HG03045 (cell line): ENCODE results near the gene BTBD7.

Experiments used
- ATAC-seq: cut with Tn5 transposase; IDR thresholded peaks from one replicate; pipeline ENCODE4 v1.9.1; 2021; ENCODE audit warnings: mild to moderate bottlenecking, moderate library complexity; ENCODE audit not compliant: unreplicated experiment

BTBD7 gene

DNA sequence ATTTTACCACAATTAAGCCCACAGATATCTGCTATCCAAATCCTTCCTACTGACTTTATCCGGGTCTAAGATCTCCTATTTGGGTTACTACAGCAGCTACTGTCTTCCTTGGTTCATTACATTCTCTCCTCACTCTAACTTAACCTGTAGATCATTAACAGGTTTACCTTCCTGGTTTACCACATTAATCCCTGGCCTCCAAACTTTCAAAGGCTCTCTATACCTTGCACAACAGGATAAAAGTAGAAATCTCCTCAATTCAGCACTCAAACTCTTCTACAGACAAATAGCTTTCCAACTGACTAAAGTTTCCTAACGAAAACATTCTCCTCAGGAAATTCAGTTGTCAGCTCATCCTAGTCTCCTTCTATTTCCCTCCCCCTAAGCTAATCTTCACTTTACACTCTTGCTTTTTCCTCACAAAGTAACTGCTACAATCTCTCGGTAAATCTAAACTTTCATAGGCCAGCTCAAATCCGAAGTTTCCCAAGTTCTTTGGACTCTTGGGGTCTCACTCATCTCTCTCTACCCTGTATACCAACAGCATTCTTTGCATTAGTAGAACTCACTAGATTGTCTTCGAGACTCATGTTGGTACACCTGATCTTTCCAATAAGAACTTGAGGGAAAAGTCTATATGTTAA, 2.7 kb downstream of the BTBD7 start:
- ATAC-seq = no peak

- no peak for ATAC-seq
Measured at GRCh38 chr14:93328546-93328945, 4.3 kb downstream of the BTBD7 start.

- ATAC-seq = no peak
Measured at GRCh38 chr14:93326196-93326595, 6.6 kb downstream of the BTBD7 start.

- ATAC-seq = no peak
Measured at GRCh38 chr14:93323600-93324174, 9.1 kb downstream of the BTBD7 start.

DNA sequence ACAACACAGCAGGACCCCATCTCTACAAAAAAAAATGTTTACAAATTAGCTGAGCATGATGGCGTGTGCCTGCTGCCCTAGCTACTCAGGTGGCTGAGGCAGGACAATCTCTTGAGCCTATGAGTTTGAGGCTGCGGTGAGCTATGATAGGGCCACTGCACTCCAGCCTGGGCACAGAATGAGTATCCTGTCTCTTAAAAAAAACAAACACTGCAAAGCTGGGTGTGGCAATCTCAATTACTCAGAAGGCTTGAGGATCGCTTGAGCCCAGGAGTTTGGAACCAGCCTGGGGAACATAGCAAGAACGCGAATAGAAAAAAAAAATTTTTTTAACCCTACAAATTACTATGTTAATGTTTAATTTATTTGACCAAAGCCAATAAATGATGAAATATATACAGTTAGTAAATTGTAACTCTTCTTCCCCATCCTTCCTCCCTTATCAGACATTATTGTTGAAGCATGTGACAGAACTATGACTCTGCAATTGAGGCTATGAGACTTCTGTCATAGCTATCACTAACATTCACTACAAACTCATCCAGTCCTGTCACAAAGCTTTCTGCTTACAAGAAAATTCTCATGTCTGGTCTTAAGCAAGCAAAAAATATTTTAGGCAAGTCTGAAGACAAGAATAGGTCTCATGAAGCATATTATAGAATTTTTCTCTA, 9.8 kb downstream of the BTBD7 start:
- ATAC-seq = no peak

DNA sequence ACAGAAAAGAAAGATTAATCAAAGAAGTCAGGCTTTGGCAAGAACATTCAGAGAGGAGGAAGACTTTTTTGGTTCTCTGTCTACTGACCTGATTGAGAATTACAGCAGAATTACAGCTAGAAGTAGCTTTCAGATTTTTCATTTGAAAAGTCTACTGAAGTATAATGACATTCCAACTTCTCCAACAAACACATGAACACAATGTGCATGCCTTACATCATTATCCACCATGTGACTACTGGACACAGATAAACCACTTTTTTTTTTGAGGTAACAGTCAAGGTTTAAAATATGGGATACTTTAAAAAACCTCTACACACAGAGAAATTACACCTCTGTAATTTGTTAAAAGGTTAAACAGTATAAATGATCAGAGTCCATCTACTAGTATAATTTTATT, 12.3 kb downstream of the BTBD7 start:
- no peak for ATAC-seq

GRCh38 chr14:93319958-93320357, 12.9 kb downstream of the BTBD7 start:
- no peak for ATAC-seq

DNA sequence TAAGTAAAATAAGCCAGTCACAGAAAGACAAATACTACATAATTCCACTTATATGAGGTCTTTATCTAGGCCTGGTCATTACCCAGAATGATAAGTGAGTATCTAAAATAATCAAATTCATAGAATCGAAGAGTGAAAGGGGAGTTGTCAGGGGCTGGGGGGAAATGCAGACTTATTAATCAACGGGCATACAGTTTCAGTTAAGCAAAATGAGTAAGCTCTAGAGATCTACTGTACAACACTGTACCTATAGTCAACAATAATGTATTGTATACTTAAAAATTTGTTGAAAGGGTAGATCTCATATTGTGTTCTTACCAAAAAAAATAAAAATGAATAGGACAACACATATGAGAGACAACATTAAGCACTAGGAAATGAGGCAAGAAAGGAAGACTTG, 13.3 kb downstream of the BTBD7 start:
- ATAC-seq = no peak

DNA sequence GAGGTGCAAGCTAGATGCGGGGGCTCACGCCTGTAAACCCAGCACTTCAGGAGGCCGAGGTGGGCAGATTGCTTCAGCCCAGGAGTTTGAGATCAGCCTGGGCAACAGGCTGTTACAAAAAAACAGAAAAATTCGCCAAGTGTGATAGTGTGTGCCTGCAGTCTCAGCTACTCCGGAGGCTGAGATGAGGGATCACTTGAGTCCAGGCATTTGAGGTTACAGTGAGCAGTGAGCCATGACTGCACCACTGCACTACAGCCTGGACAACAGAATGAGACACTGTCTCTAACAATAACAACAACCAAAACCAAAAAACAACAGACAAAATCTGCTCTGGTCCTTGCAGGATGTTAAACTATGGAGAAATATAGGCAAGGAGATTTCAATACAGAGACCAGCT, 13.9 kb downstream of the BTBD7 start:
- no peak for ATAC-seq

- no peak for ATAC-seq
Measured at GRCh38 chr14:93317875-93318807, 14.7 kb downstream of the BTBD7 start.

- no peak for ATAC-seq
Measured at GRCh38 chr14:93317210-93317874, 15.5 kb downstream of the BTBD7 start.

DNA sequence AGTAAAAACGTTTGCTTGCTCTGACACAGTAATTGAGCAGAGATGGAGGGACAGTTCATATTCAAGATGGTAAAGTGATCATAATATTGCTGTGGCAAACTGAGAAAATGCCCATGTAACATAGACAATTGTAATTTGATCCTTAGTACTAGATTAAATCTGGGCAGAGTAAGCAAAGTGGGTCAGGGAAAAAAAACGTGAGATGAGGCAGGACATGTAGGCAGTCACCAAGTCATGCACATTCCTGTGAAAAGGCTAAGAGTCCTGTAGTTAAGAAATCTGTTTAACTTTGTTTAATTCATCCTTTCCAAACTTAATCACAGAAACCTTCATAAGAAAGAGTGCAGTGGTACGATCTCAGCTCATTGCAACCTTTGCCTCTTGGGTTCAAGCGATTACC, 16.1 kb downstream of the BTBD7 start:
- no peak for ATAC-seq

GRCh38 chr14:93315575-93315974, 17.3 kb downstream of the BTBD7 start:
- ATAC-seq = no peak

DNA sequence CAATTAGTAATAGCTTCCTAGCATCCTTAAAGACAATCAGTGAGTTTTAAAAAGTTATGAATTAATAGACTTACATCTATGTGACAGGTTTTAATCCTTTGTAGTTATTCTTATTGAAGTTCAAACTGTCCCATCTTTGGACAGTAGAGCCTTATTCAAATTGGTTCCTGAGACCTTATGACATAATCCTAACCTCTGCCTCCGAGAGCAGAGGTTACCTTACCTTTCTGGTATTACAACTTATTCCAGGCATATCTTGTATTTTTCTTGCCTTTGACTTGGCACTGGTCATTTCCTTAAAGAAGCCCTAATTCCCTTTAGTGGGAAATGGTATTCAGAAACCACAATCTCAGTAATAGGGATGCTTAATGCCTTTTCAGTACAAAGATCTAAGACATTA, 21.8 kb downstream of the BTBD7 start:
- no peak for ATAC-seq

DNA sequence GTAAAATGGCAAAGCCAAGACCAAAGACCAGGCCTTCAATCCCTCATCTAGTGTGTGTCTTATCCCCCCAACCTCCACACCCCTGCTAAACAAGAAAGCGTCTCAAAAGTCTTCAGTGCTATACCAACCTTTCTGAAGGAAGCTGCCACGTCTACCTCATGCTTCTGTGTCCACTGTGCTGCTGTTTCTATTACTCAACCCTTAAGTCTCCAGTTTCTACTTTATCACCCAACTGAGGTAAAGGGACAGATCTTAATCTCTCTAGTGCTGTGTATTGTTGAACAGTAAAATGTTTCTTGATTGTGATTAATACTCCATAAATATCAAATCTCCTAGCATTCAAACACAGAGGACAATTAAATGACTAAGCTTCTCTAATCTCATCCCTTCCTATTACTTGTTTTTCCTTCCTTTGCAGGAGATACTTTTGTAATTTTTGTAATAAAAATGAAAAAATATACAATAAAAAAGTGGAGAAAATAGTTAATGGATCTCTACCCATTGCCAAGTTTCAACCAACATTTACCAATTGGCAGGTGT, 23.3 kb downstream of the BTBD7 start:
- no peak for ATAC-seq

DNA sequence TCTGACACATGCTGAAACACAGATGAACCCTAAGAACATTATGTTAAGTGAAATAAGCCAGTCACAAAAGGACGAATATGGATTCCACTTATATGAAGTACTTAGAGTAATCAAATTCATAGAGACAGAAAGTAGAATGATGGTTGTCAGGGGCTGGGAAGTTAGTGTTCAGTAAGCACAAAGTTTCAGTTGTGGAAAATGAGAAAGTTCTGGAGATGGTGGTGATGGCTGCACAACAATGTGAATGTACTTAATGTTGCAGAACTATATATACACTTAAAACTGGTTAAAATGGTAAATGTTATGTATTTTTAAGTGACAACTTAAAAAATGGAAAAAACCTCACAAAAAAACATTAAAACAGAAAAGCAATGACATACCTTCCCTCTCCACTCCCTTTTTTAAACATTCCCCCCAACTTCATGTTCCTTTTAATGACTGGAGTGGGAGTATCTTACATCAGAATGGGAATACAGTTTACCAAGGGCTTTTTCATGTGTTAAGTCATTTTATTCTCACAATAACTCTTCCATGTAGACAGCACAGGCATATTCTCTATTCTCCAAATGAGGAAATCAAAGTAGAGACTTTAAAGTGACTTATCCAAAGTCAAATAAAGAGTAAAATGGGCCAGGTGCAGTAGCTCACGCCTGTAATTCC, 24.0 kb downstream of the BTBD7 start:
- ATAC-seq = no peak

- ATAC-seq = no peak
Measured at GRCh38 chr14:93306812-93307211, 26.0 kb downstream of the BTBD7 start.

DNA sequence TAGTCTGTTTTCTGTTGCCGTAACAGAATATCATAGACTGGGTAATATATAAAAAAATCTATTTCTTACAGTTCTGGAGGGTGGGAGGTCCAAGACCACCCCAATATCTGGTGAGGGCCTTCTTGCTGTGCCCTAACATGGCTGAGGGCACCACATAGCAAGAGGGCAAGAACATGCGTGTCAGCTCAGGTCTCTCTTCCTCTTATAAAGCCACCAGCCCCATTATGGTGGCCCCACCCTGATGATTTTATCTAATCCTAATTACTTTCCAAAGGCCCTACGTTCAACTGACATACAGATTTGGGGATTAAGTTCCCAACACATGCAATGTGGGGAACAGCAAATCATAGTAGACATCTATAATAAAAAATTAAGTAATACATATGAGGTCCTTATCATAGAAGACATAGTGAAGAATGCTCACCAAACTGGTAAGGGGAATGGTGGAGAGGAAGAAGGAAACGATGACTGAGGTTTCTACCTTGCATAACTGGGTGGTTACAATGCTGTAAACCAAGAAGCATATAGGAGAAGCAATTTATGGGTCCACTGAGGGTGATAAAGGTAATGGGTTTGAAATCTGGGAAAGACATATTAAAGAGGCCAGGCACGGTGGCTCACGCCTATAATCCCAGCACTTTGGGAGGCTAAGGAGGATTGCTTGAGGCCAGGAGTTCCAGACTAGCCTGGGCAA, 27.0 kb downstream of the BTBD7 start:
- ATAC-seq = no peak

DNA sequence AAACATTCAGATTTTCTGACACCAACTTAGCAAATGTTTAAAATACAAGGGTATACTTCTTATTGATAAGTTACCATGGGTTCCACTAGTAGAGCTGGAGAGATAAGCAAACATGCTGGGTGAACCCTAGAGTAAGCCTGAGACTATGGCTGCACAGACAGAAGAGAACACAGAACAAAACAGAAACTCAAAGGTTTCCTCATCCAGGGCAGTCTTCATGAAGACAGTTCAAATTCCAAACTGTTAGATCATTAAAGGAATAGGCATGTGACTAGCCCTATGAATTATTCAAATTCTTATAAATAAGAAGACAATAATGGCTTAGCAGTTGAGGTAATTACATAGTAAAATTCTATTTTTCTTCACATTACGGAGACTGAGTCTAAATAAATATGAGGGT, 28.1 kb downstream of the BTBD7 start:
- no peak for ATAC-seq

DNA sequence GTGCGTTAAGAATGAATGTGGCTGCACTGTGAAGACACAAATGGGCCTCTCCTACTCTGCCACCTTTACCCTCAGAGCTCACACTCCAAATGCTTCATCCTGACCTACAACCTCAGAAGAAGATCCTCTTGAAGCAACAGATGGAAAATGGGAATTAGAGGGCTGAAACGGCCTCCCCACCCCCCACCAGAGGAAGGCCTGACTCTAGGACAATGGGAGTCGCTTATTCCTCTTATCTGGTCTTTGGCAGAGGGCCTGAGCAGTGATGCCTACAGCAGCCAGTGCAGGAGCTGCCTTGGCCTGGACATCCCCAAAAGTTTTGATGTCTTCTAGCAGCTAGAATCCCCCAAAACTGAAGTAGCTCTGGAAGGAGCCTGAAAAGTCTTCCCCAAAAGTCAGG, 29.2 kb downstream of the BTBD7 start:
- ATAC-seq = no peak
